GM06990 (cell line): ENCODE results near the gene KLHL6.

Experiments
- DNase-seq: peaks from one replicate; pipeline ENCODE4 v3.0.0-alpha.2; 2011; ENCODE audit not compliant: insufficient read length; ENCODE audit errors: extremely low read depth
- H3K27me3 ChIP-seq: replicated peaks from 2 replicates; pipeline ENCODE4 v1.6.0; 2011; ENCODE audit warnings: low read length; ENCODE audit not compliant: control insufficient read depth, insufficient read depth
- H3K36me3 ChIP-seq: 2 replicates; pipeline ENCODE4 v1.5.1; 2011; ENCODE audit warnings: low read length; ENCODE audit not compliant: control insufficient read depth, insufficient read depth
- H3K4me3 ChIP-seq: replicated peaks from 2 replicates; pipeline ENCODE4 v1.5.1; 2011; ENCODE audit warnings: low read depth, mild to moderate bottlenecking, control low read depth, low read length
- CTCF ChIP-seq: IDR thresholded peaks from 2 replicates; pipeline ENCODE4 v1.5.1; 2011; ENCODE audit warnings: low read length, control low read depth, mild to moderate bottlenecking, inconsistent platforms; ENCODE audit not compliant: insufficient read depth, poor library complexity, severe bottlenecking

KLHL6 gene

GRCh38 chr3:183488343-183488742, 67.2 kb downstream of the KLHL6 start:
- TF ChIP-seq CTCF = no peak
- no peak for DNase-seq
- peaks cover 3% of the 10 kb centered on the region for H3K27me3 ChIP-seq
- H3K4me3 ChIP-seq = no peak overlapping the region
- peaks cover 7% of the 10 kb centered on the region for H3K36me3 ChIP-seq

- Histone ChIP-seq H3K36me3 (peaks cover 7% of the 10 kb centered on the region), H3K27me3 (peaks cover 3% of the 10 kb centered on the region), H3K4me3 (no peak overlapping the region)
- TF ChIP-seq CTCF = no peak
- DNase-seq = no peak
Measured at GRCh38 chr3:183487896-183488295, 67.6 kb downstream of the KLHL6 start.

DNA sequence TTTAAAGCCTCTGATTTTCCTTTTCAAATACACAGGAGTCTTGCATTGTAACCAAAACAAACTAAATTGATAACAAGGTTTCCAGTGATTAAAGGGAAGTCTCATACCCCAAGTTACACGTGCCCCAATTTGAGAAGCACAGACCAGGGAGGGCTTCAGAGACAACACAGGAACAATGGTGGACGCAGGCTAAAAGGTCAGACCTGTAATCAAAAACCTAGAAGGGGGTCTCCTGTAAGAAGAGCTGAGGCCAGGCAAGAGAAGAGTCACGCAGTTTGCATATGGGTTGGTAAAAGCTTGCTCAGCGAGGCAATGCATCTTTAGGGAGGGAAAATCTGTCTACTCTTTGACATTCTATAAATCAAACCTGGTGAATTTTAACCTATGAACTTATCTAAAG, 68.5 kb downstream of the KLHL6 start:
- H3K4me3 ChIP-seq = no peak overlapping the region
- no peak for DNase-seq
- no peak for TF ChIP-seq CTCF
- peaks cover 3% of the 10 kb centered on the region for H3K27me3 ChIP-seq
- peaks cover 5% of the 10 kb centered on the region for H3K36me3 ChIP-seq

- DNase-seq = no peak
- Histone ChIP-seq H3K36me3 (peaks cover under 1% of the 10 kb centered on the region; the same call in 1 of the 2 replicates), H3K4me3 (no peak overlapping the region), H3K27me3 (peaks cover 3% of the 10 kb centered on the region)
- TF ChIP-seq CTCF = no peak
Measured at GRCh38 chr3:183486472-183486871, 69.0 kb downstream of the KLHL6 start.

GRCh38 chr3:183485585-183485984, 69.9 kb downstream of the KLHL6 start:
- Histone ChIP-seq H3K27me3 (peaks cover 3% of the 10 kb centered on the region), H3K36me3 (no peaks in the 10 kb centered on the region), H3K4me3 (no peak overlapping the region)
- TF ChIP-seq CTCF = no peak
- no peak for DNase-seq

DNA sequence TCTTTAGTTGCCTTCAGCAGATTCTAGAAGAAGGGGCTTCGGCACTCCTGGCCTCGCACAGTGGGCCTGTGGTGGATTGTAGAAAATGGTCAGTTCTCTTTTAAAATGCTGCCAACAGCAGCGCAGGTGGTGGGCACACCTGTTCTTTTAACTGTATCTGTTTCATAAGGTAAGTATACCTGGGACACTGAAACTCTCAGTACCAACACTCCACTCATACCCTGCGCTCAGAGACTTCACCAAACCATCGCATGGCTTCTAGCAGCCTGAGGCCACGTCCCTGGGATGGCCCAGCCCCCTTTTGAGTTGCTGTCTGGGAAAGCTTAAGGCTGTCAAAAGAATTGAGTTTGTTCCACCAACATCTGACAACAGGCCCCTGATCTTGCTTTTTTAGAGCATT, 70.4 kb downstream of the KLHL6 start:
- TF ChIP-seq CTCF = no peak
- Histone ChIP-seq H3K27me3 (peaks cover 3% of the 10 kb centered on the region), H3K36me3 (no peaks in the 10 kb centered on the region), H3K4me3 (no peak overlapping the region)
- DNase-seq = no peak
